H1 (cell line): ENCODE measurements around the gene PSME3. TPM values are rescaled to one million over a fixed set of nuclear protein-coding genes. Genes with fewer than 3 reads are reported as not detected.

ENCODE experiments used
- CTCF ChIA-PET: fragments of 300-600 bp; sonication (Branson Sonifier 250); formaldehyde crosslinking; loops from one replicate; lab custom pipeline; 2021; ENCODE audit not compliant: partially characterized antibody; lab: Charles Lee
- POLR2A ChIA-PET: fragments of 300-600 bp; sonication (Branson Sonifier 250); formaldehyde crosslinking; loops from one replicate; lab custom pipeline; 2021; ENCODE audit warnings: inconsistent platforms; ENCODE audit not compliant: partially characterized antibody; lab: Charles Lee
- DNase-seq, 2 experiments: peaks; one replicate each; pipeline versions ENCODE4 v3.0.0 to v3.0.0-alpha.2; 2010 to 2022; ENCODE audit warnings: low spot score in 2 of 2, low read depth in 1 of 2, mixed read lengths in 1 of 2
- FAIRE-seq: peaks from 2 replicates; lab custom pipeline; 2011; peaks lifted over from hg19 to GRCh38; lab: Jason Lieb, UNC
- H2AFZ ChIP-seq: 2 replicates; pipeline ENCODE4 v1.8.1; 2012; ENCODE audit warnings: low read length, inconsistent platforms
- H2AK5ac ChIP-seq: 2 replicates; pipeline ENCODE4 v1.6.1; 2013; ENCODE audit warnings: low read depth, low read length
- H2BK120ac ChIP-seq: replicated peaks from 2 replicates; pipeline ENCODE3; 2013; ENCODE audit warnings: low read depth, low read length, inconsistent platforms
- H2BK12ac ChIP-seq: 2 replicates; pipeline ENCODE4 v1.6.1; 2013; ENCODE audit warnings: low read depth, low read length
- H2BK15ac ChIP-seq: 2 replicates; pipeline ENCODE4 v1.6.1; 2013; ENCODE audit warnings: low read length
- H2BK20ac ChIP-seq: 2 replicates; pipeline ENCODE4 v1.6.1; 2013; ENCODE audit warnings: low read length
- H2BK5ac ChIP-seq: 2 replicates; pipeline ENCODE4 v1.6.1; 2013; ENCODE audit warnings: low read depth, low read length
- H3K14ac ChIP-seq: 2 replicates; pipeline ENCODE4 v1.6.1; 2013; ENCODE audit warnings: inconsistent platforms; ENCODE audit not compliant: insufficient read length
- H3K18ac ChIP-seq: 2 replicates; pipeline ENCODE4 v1.6.1; 2013; ENCODE audit warnings: low read length; ENCODE audit errors: extremely low read depth
- H3K23ac ChIP-seq: 2 replicates; pipeline ENCODE4 v1.6.1; 2013; ENCODE audit warnings: inconsistent platforms; ENCODE audit not compliant: insufficient read length
- H3K23me2 ChIP-seq: 2 replicates; pipeline ENCODE4 v1.6.1; 2013; ENCODE audit warnings: low read depth, low read length
- H3K27ac ChIP-seq: 2 replicates; pipeline ENCODE4 v1.6.1; 2011; ENCODE audit warnings: low read depth, low read length, inconsistent platforms
- H3K27me3 ChIP-seq, 4 experiments: replicated peaks in 1 of 4; 1 replicate in 1 of 4; 2 replicates in 3 of 4; pipeline versions ENCODE4 v1.6.1 to v1.8.1; 2011 to 2013; ENCODE audit warnings: low read length in 3 of 4, mild to moderate bottlenecking in 3 of 4, inconsistent platforms in 2 of 4, mixed read lengths in 2 of 4, moderate library complexity in 1 of 4; ENCODE audit not compliant: control insufficient read depth in 3 of 4, insufficient read depth in 3 of 4; ENCODE audit errors: extremely low read depth in 1 of 4
- H3K36me3 ChIP-seq, 4 experiments: 2 replicates each; pipeline versions ENCODE4 v1.6.1 to v1.8.1; 2011 to 2013; ENCODE audit warnings: mild to moderate bottlenecking in 4 of 4, low read length in 3 of 4, moderate library complexity in 2 of 4, control low read depth in 1 of 4, inconsistent platforms in 1 of 4; ENCODE audit not compliant: insufficient read depth in 4 of 4, control insufficient read depth in 2 of 4
- H3K4ac ChIP-seq: replicated peaks from 2 replicates; pipeline ENCODE3; 2013; ENCODE audit warnings: low read length, low read depth, mixed read lengths, inconsistent platforms; ENCODE audit not compliant: insufficient read length
- H3K4me1 ChIP-seq, 4 experiments: replicated peaks in 1 of 4; 1 replicate in 1 of 4; 2 replicates in 3 of 4; pipeline versions ENCODE4 v1.6.1 to v1.8.1; 2011 to 2013; ENCODE audit warnings: low read length in 3 of 4, inconsistent platforms in 2 of 4, mixed read lengths in 1 of 4; ENCODE audit not compliant: insufficient read depth in 4 of 4, control insufficient read depth in 3 of 4
- H3K4me2 ChIP-seq, 2 experiments: 2 replicates each; pipeline versions ENCODE4 v1.6.1 to v1.8.1; 2011 to 2013; ENCODE audit warnings: low read depth in 2 of 2, low read length in 2 of 2, control low read depth in 1 of 2, inconsistent platforms in 1 of 2, mild to moderate bottlenecking in 1 of 2; ENCODE audit not compliant: insufficient read depth in 1 of 2
- H3K4me3 ChIP-seq, 4 experiments: fragments of 200-600, 300-600 bp in 1 of 4; sonication (generic), shearing (Covaris generic), sonication (Bioruptor Twin) in 1 of 4; 2 replicates each; pipeline versions ENCODE4 v1.5.1 to v1.8.1; 2011 to 2016; ENCODE audit warnings: low read length in 4 of 4, low read depth in 3 of 4, control low read depth in 2 of 4, inconsistent platforms in 2 of 4, mild to moderate bottlenecking in 2 of 4, mixed read lengths in 1 of 4, moderate library complexity in 1 of 4; ENCODE audit not compliant: insufficient read depth in 2 of 4; ENCODE audit errors: extremely low read depth in 1 of 4
- H3K56ac ChIP-seq: replicated peaks from 2 replicates; pipeline ENCODE3; 2013; ENCODE audit warnings: low read depth, mild to moderate bottlenecking, mixed read lengths, low read length, inconsistent platforms; ENCODE audit not compliant: insufficient read length
- H3K79me1 ChIP-seq: 2 replicates; pipeline ENCODE4 v1.6.1; 2013; ENCODE audit warnings: low read depth, low read length, control low read depth
- H3K79me2 ChIP-seq, 2 experiments: 2 replicates each; pipeline versions ENCODE4 v1.6.1 to v1.8.1; 2012 to 2013; ENCODE audit warnings: low read length in 2 of 2, mild to moderate bottlenecking in 2 of 2, inconsistent platforms in 1 of 2; ENCODE audit not compliant: insufficient read depth in 2 of 2, control insufficient read depth in 1 of 2
- H3K9ac ChIP-seq, 4 experiments: replicated peaks in 1 of 4; 1 replicate in 1 of 4; 2 replicates in 3 of 4; pipeline versions ENCODE4 v1.6.1 to v1.8.1; 2011 to 2013; ENCODE audit warnings: low read depth in 3 of 4, low read length in 3 of 4, control low read depth in 2 of 4, mild to moderate bottlenecking in 2 of 4, moderate library complexity in 2 of 4, inconsistent platforms in 1 of 4; ENCODE audit errors: extremely low read depth in 1 of 4
- H3K9me3 ChIP-seq, 2 experiments: 2 replicates each; pipeline versions ENCODE4 v1.6.1 to v1.8.1; 2012 to 2013; ENCODE audit warnings: mild to moderate bottlenecking in 2 of 2, moderate library complexity in 2 of 2, control low read depth in 1 of 2, inconsistent platforms in 1 of 2, low read depth in 1 of 2, low read length in 1 of 2, mixed read lengths in 1 of 2; ENCODE audit not compliant: insufficient read depth in 2 of 2
- H4K20me1 ChIP-seq, 2 experiments: replicated peaks in 1 of 2; 2 replicates each; pipeline versions ENCODE3 to v1.8.1; 2011 to 2013; ENCODE audit warnings: inconsistent platforms in 2 of 2, low read length in 2 of 2, mild to moderate bottlenecking in 1 of 2; ENCODE audit not compliant: insufficient read depth in 2 of 2, control insufficient read depth in 1 of 2
- H4K5ac ChIP-seq: 2 replicates; pipeline ENCODE4 v1.6.1; 2013; ENCODE audit warnings: low read length, low read depth, mixed read lengths, inconsistent platforms; ENCODE audit not compliant: insufficient read length
- H4K8ac ChIP-seq: 2 replicates; pipeline ENCODE4 v1.8.0; 2013; ENCODE audit warnings: mild to moderate bottlenecking, moderate library complexity, low read length, inconsistent platforms; ENCODE audit not compliant: insufficient read depth; ENCODE audit errors: extremely low read depth
- H4K91ac ChIP-seq: replicated peaks from 2 replicates; pipeline ENCODE3; 2013; ENCODE audit warnings: low read length, mixed read lengths, inconsistent platforms; ENCODE audit not compliant: insufficient read length
- CBX8 ChIP-seq: fragments of 300-800, 300-1000 bp; sonication (generic); IDR thresholded peaks from 2 replicates; pipeline ENCODE4 v1.7.1; 2016; ENCODE audit warnings: low read depth, low read length, borderline replicate concordance
- EGR1 ChIP-seq: IDR thresholded peaks from 2 replicates; pipeline ENCODE4 v1.6.1; 2011; ENCODE audit warnings: low read depth, low read length, borderline replicate concordance
- FOSL1 ChIP-seq: IDR thresholded peaks from 2 replicates; pipeline ENCODE4 v1.6.1; 2011; ENCODE audit warnings: mild to moderate bottlenecking, low read depth, low read length, moderate library complexity; ENCODE audit not compliant: insufficient read depth
- POLR2A ChIP-seq, 2 experiments: IDR thresholded peaks; 1 replicate in 1 of 2; 2 replicates in 1 of 2; pipeline ENCODE4 v1.6.1; 2011; ENCODE audit warnings: low read depth in 2 of 2, low read length in 2 of 2, mild to moderate bottlenecking in 2 of 2; ENCODE audit errors: control extremely low read depth in 1 of 2
- WGBS, 2 experiments: shearing (Covaris generic) in 1 of 2; methylation state at CpG; one replicate each; pipeline versions ENCODE4 v1.1.6 to v1.1.7; 2013 to 2015; ENCODE audit warnings: low lambda C conversion rate in 2 of 2, mixed read lengths in 2 of 2, inconsistent platforms in 1 of 2, low coverage in 1 of 2, missing lambda C conversion rate in 1 of 2; ENCODE audit not compliant: insufficient replicate concordance in 2 of 2, insufficient coverage in 1 of 2, insufficient read length in 1 of 2; ENCODE audit errors: extremely low coverage in 1 of 2, missing lambda C conversion rate in 1 of 2; 5-methylcytosine and 5-hydroxymethylcytosine counted together
- polyA plus RNA-seq, 7 experiments: library from polyadenylated mRNA; depleted of rRNA in 3 of 7; stranded (reverse) in 5 of 7; unstranded in 2 of 7; fragments of >200 nt in 5 of 7; fragments of 200-250 nt in 2 of 7; gene quantifications; 1 replicate in 5 of 7; 2 replicates in 1 of 7; 4 replicates in 1 of 7; pipeline versions ENCODE4 v1.2.1 to v1.2.3, GENCODE V29; 2011 to 2013; ENCODE audit warnings: missing spikeins in 2 of 7, mixed read lengths in 2 of 7
- total RNA-seq: library from RNA; stranded (reverse); fragmentation: NEBNext Ultra II Directional; extraction: Animal tissue kit (Norgen Biotek cat#: 25700); gene quantifications from 2 replicates; pipeline ENCODE4 v1.2.1, GENCODE V29; 2021
- TF ChIP-seq, protein P1 (sequence below): IDR thresholded peaks from 2 replicates; pipeline ENCODE4 v1.6.1; 2012; ENCODE audit warnings: inconsistent platforms

PSME3 gene
- total and polyA plus RNA-seq, 2 of the 8 experiments (the other 6 are each of a cell fraction or from before 2014, with no cell fraction given), result 149 to 224 TPM

DNA sequence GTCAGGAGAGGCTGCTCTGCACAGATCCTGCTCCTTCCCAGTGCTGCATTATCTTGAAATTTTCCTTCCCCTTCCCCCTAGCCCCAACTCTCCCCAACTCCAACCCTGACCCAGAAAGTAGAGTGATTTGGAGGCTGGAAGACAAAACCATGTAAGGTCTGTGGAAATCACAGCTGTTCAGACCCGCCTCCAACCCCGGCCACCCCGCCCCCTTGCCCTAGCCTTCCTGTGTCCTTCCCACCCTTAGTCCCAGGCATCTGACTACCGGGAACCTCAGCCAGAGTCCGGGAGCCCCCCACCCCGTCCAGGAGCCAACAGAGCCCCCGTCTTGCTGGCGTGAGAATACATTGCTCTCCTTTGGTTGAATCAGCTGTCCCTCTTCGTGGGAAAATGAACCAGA lies 17.8 kb downstream of the PSME3 start, which contains the start of gene AOC3:
AOC3 (plus strand) TSS at position 246 of the 400 bp plus-strand sequence; CDS start at position 391, 145 bp downstream.
- H2AFZ ChIP-seq, result no peak within 1 kb of the TSS
- H3K4me2 ChIP-seq, result no peak within 1 kb of the TSS
- no peak within 1 kb of the TSS for H4K5ac ChIP-seq
- DNase-seq, result no peak
- no peaks in the 10 kb centered on the region; the same call in 1 of the 2 replicates for H3K79me1 ChIP-seq
- no peak within 1 kb of the TSS for H2BK20ac ChIP-seq
- no peak within 1 kb of the TSS for H3K4me3 ChIP-seq
- H3K56ac ChIP-seq, result no peak within 1 kb of the TSS
- H3K36me3 ChIP-seq, result no peaks in the 10 kb centered on the region; a peak in 1 of 8 replicates
- H4K91ac ChIP-seq, result no peak within 1 kb of the TSS
- no peaks in the 10 kb centered on the region for H3K23me2 ChIP-seq
- 85% methylated on average over 6 of the region's 9 CpGs; no CpG with 5 or more reads in 1 of the 2 experiments for WGBS, 2 experiments
- H2AK5ac ChIP-seq, result no peak within 1 kb of the TSS
- H2BK120ac ChIP-seq, result no peak within 1 kb of the TSS
- H3K27ac ChIP-seq, result no peak within 1 kb of the TSS
- no peak within 1 kb of the TSS for H3K23ac ChIP-seq
- POLR2A ChIA-PET, result interaction anchor here (1.0 to 10.4 kb wide), 2 partner anchors 9 to 15 kb away, joined by 3 to 111 read pairs; partner anchors contain the start of gene PSME3
- FAIRE-seq, result no peak
- H3K4ac ChIP-seq, result no peak within 1 kb of the TSS
- H2BK12ac ChIP-seq, result no peak within 1 kb of the TSS
- CTCF ChIA-PET, result interaction anchor here (0.6 to 1.9 kb wide), 5 partner anchors 8 to 370 kb away, joined by 4 to 5 read pairs (median 5); no protein-coding TSS in a partner anchor
- no peak within 1 kb of the TSS for H2BK15ac ChIP-seq
- no peaks in the 10 kb centered on the region for H3K9me3 ChIP-seq
- H4K20me1 ChIP-seq, result peaks cover 3 to 9% of the 10 kb centered on the region in 2 experiments
- no peak within 1 kb of the TSS for H3K14ac ChIP-seq
- H3K4me1 ChIP-seq, result no peaks in the 10 kb centered on the region; a peak in 1 of 7 replicates
- no peaks in the 10 kb centered on the region for H3K79me2 ChIP-seq
- no peaks in the 10 kb centered on the region; a peak in 1 of 7 replicates for H3K27me3 ChIP-seq
- TF ChIP-seq EGR1 (no peak), CBX8 (no peak), FOSL1 (no peak), POLR2A (IDR thresholded peaks at IDR 0.05; ENCODE audit: control extremely low read depth in 1 of 2, low read depth in 2 of 2, low read length in 2 of 2) (no peak)
- TF ChIP-seq, protein P1, sequence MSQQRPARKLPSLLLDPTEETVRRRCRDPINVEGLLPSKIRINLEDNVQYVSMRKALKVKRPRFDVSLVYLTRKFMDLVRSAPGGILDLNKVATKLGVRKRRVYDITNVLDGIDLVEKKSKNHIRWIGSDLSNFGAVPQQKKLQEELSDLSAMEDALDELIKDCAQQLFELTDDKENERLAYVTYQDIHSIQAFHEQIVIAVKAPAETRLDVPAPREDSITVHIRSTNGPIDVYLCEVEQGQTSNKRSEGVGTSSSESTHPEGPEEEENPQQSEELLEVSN, result no peak
- H3K18ac ChIP-seq, result no peak within 1 kb of the TSS
- H3K9ac ChIP-seq, result no peak within 1 kb of the TSS
- H4K8ac ChIP-seq, result no peak within 1 kb of the TSS
- no peak within 1 kb of the TSS for H2BK5ac ChIP-seq
